A172 (cell line): ENCODE results near the gene CACYBP. TPM values are rescaled to one million over a fixed set of nuclear protein-coding genes. Genes with fewer than 3 reads are reported as not detected.
A peak's percentile ranks its signal among the peaks of the same experiment; 100 is the strongest.
"Not testable (repeated sequence)": the region's sequence is repeated elsewhere in the genome, so short reads cannot be mapped to it uniquely, and the experiment has no call there.

Source experiments
- DNase-seq: peaks from one replicate; pipeline ENCODE4 v3.0.0-alpha.2; 2015; ENCODE audit warnings: low spot score
- total RNA-seq: library from RNA; depleted of rRNA; stranded (reverse); fragments of >200 nt; shearing (Covaris generic); gene quantifications from 2 replicates; pipeline ENCODE4 v1.2.3, GENCODE V29; 2014

Gene CACYBP
- total RNA-seq, 1 experiment from 2014 or later, result 540 TPM

DNA sequence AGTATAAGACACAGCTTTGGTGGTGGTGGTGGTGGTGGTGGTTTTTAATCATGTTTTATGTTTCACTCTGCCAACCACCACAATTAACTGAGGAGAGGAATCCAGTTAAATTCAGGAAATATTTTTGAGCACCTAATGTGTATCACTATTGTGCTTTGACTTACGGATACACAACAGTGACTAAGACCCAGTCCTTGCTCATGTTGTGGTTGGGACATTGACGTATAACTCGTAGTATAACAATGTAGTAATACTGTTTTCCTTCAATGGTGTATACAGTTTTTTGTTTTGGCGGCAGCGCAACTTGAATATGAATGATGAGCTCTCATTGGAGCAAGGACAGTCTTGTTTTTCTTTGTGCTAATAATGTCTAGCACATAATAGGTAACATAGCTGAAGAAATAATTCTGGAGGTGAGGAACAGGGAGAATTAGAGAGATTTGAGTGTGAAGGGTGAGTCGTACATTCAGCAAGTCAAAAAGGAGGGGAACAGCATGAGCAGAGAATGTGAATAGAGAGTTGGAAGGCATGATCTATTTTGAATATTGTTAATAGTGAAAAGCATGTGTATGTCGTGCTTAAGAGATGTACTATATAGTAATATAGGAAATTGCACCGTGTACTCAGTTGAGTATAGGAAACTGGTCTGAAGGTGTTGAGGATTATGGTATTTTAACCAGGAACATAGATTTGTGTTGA is 5.5 kb downstream of the CACYBP start:
- DNase-seq, result no peak

DNA sequence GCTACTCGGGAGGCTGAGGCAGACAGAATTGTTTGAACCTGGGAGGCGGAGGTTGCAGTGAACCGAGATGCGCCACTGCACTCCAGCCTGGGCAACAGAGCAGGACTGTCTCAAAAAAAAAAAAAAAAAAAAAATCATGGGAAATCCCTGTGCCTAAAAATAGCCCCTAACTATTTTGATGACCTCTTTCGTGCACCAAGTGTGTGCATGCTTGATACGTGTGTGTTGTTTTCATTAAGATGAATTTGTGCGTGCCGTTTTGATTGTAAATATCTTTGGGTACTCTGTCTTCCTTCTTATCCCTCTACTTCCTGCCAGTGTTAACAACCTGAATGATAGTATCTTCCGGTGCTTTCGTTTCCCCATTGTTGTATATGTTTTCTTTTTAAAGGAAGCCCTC is 9.8 kb downstream of the CACYBP start:
- no peak for DNase-seq

DNA sequence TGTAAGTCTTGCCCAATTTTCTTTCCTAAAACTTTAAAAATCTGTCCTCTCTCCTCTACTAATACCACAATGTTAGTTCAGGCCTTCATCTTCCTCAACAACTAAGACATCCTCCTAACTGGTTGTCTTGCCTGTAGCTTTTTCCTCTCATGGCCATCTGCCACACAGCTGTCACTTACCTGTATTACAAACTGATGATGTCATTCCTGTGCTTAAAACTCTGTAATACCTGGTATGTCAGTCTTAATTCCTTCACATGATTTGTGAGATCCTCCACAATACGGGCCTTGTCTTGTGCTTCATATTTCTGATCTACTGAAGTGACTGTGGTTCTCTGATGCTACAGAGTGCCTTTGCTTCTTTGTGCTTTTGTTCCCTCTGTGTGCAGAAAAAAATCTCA is 13.7 kb downstream of the CACYBP start:
- DNase-seq, result no peak

DNA sequence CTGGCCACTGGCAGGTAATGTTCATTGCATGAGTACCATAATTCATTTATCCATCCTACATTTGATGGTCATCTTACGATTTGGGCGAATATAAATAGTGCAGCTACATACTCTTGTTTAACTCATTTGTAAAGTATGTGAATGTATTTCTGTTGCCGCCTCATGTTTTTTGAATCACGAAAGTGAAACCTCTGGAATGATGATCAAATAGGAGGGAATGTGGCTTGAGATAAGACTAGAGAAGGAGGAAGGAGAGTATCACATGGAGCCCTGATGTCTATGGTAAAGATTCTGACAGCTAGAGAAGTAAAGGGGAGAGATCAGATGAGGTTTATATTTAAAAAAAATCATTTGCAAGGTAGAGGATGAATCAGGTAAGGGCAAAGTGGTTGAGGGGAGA is 15.5 kb downstream of the CACYBP start:
- peak; percentile 77 for DNase-seq

DNA sequence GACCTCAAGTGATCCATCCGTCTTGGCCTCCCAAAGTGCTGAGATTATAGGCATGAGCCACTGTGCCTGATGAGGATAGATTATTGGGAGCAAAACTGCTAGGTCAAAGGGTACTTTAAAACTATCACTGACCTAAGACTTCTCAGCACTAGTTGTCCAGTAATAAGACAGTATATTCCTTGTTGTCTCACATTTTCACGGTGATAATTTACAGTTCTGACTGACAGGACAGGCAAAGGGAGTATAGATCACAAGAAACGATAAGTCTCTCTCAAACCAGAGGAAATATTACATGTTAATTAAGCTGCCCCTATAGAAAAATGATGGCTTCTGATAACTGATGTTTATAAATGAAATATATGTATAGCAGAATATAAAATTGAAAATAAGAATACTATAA is 19.8 kb downstream of the CACYBP start:
- DNase-seq, result no peak

DNA sequence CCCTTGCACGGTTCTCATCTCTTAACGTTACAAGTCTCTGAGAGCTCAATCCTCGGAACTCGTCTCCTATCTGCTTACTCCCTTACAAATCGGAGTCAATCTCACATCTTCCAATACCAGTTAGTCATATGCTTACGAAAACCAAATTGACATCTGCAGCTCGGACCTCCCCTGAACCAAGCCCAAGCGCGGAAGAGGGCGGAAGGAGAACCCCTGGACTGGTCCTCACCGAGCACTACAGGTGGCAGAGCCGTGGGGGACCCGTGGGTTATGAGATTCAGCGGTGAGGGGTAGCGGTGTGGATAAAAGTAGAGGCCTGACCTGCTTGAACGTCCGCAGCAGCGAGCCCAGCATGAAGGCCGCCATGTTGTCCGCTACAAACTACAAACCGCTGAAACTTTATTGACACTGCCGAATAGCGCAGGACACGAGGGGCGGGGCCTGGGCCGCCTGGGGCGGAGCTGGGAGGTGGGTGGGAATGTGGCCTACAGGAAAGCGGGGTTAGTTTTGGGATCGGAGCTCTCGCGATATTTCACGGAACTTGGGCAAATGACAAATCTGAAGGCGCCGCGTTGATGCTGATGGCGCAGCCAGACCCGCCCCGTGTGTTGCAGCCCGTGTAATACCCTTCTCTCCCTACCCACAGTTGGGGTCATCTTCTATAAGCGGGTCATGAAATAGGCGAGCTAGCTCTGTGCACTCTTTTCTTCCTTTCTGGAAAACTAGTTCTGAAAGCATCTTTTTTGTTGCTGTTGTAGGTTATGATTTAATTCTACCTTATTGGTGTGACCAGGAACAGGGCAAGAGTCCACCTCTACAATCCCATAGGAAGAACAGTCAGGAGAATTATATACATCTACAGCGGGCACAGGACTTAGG is 23.5 kb downstream of the CACYBP start, which contains the start of gene MRPS14:
Gene MRPS14, minus strand, starts transcription at position 383 of the 879 bp plus-strand sequence. Its CDS starts 17 bp downstream, at position 366.
- DNase-seq, result peak; percentile 99

DNA sequence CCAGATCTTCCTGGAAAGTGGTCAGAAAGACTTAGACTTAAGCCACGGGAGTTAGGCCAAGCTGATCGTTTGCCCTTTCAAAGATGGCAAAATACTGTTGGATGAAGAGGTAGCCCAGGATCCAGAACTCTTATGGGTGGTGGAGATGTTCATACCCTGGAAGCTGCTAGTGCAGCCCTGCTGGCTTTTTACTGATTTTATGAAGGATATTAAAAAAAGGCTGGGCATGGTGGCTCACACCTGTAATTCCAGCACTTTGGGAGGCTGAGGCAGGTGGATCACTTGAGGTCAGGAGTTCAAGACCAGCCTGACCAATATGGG is 24.1 kb downstream of the CACYBP start:
- DNase-seq, result not testable (repeated sequence)

DNA sequence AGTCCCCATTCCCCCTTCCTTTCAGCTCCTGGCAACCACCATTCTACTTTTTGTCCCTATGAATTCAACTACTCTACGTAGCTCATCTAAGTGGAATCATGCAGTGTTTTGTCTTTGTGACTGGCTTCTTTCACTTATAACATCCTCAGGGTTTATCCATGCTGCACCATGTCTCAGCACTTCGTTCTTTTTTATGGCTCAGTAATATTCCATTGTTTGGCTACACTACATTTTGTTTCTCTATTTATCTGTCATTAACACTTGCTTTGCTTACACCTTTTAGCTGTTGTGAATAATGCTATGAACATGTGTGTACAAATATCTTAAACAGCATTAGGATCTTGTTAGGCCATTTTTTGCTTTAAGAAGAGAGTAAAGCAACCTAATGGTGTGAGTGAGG is 25.0 kb downstream of the CACYBP start:
- DNase-seq, result no peak

DNA sequence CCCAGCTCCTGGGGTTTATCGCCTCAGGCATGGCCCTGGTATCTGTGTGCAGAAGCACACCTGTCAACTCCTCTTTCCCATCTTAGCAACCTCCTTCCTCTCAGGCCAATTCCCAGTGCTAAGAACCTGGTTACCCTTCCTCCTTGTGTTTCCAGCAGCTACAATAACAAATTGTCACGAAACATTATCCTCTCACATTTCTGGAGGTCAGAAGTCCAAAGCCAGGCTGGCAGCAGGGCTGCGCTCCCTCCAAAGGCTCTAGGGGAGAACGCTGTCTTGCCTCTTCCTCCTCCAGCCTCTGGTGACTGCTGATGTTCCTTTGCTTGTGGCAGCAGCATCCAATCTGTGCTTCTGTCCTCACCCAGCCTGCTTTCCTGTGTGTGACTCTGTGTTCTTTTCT is 34.2 kb downstream of the CACYBP start:
- DNase-seq, result no peak

DNA sequence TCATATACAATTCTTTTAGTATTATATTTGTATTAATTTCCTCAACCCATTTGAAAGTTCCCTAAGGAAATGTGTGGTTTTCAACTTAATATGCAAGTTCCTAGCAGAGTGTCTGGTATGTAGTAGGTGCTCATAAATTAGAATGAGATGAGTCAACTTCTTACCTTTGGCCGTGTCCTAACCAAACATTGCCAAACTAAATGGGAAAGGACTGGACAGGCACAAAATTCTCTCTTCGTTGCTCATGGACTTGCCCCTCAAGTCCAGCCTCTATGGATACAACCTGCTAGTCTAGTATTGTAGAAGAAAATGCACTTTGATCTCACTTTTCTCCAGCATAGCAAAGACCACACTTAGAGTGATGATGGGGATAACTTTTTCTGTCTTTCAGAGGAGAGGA is 35.0 kb downstream of the CACYBP start:
- DNase-seq, result no peak

DNA sequence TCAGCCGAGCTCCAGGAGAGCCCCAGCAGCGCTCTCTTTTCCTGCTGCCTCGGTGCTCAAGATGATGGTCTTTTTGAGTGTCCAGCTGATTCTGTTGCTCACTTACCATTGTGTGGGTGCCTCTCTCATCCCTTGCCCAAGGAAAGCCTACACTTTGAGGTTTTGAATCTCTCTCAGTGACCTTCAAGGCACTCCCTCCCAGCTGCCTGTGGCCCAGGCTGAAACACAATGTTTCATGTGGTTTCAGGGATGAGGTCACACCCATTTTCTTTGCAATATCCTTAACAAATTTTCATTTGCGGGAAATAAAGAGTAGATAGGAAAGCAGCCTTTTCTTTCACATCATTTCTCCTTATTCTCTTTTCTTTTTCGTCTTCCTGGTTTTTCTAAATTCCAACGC is 36.1 kb downstream of the CACYBP start:
- no peak for DNase-seq

DNA sequence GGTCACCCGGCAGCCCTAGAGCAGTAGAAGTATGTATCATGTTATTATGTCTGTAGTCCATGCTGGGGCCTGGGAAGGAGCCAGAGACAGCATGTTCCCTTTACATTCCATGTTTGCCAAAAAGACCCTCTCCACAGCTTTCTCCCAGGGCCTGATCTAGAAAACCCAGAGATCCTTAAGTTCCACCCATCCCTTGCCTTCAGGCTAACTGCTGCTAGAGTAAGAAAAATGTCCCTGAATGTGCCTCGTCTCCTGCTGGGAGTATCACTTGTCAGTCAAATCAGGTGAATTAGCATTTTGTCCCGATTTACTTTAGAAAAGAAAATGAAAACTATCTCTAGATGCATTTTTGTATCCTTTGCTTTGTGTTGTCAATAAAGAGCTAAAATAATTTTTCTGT is 36.7 kb downstream of the CACYBP start:
- no peak for DNase-seq

DNA sequence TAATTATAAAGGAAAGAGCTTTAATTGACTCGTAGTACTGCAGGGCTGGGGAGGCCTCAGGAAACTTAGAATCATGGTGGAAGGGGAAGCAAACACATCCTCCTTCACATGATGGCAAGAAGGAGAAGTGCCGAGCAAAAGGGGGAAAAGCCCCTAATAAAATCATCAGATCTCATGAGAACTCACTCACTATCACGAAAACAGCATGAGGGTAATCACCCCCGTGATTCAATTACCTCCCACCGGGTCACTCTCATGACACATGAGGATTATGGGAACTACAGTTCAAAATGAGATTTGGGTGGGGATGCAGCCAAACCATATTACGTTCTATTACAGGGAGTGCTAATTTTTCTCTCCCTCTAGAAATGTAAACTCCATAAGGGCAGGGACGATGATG is 37.7 kb downstream of the CACYBP start:
- no peak for DNase-seq

DNA sequence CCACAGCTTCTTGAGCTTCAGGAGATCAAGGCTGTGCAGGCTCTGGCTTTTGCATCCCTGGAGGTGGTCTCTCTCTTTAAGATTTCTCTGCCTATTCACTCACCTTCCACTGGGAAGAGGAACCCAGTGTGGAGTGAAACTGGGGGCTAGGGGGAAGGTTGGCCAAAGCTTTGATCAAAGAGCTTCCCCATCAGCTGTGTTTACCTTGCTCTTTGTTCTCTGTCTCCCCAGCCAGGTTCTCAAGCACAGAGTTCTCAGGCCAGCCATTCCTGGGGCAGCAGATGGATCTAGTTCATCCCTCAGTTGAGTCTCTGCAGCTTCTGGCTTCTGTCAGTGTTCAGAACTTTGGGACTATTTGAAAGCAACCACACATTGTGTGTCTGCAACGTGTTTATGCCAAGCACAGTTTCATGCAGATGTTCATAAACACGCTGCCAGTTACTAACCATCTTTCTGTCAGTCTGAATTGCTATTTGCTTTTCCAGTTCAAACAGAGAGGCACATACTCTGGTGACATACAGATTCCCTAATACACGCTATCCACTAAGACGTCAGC is 40.7 kb downstream of the CACYBP start:
- no peak for DNase-seq

DNA sequence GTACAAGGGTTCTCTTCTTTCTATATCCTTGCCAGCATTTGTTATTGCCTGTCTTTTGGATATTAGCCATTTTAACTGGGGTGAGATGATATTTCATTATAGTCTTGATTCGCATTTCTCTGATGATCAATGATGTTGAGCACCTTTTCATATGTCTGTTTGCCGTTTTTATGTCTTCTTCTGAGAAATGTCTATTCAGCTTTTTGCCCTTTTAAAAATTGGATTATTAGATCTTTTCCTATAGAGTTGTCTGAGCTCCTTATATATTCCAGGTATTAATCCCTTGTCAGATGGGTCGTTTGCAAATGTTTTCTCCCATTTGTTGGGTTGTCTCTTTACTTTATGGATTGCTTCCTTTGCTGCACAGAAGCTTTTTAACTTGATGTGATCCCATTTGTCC is 42.9 kb downstream of the CACYBP start:
- no peak for DNase-seq

DNA sequence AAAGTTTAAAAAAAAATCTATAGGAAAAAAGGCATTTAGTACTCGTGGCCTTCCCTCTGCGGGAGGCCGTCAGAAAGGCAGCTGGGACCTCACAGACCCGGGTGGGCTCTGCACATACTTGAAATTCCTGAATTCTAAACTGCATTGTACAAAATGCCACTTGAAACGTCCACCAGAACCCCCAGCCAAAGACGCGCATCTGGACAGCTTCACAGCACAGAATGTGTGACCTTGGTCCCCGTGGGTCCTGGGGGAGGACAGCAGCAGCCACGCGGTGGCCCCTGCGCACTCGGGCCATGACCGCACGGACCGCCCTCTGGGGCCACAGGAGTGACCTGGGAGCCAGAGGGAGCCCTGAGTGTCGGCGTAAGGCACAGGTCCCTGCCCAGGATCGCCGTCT is 44.1 kb downstream of the CACYBP start:
- DNase-seq, result no peak

DNA sequence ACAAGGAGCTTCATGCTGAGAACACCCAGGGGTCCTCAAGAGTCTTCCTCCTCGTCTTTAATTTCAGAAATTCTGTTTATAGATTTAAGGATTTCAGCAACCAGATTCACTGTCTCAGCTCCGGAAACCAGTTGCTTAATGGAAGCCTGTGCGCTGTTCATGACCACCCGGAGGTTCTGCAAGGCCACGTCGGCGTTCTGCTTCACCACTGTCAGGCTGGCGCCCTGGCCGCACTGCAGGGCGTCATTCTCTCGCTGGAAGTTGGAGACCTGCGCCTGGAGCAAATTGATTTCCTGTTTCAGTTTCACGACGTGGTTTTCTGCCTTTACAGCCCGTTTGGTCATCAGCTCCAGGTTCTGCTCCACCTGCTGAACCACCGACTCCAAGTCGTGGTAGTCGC is 44.8 kb downstream of the CACYBP start:
- DNase-seq, result not testable (repeated sequence)

DNA sequence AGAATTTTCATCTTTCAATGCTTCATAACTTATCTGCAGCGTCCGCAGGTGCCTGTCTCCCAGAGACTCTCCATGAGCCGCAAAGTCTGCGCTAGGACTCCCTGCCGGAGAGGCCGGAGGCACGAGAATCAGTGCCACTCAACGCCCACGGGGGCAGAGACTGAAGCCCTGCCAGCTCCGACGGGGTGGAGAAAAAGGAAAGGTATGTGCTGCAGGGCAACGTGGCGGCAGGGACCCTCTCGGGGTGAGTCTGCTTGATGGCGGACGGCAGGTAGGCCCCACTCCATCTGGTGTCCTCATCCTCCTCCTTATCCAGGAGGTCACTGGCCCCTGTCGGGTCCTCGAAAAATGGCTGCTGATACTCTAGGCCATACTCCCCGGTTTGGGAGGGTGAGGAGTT is 45.4 kb downstream of the CACYBP start:
- no peak for DNase-seq

DNA sequence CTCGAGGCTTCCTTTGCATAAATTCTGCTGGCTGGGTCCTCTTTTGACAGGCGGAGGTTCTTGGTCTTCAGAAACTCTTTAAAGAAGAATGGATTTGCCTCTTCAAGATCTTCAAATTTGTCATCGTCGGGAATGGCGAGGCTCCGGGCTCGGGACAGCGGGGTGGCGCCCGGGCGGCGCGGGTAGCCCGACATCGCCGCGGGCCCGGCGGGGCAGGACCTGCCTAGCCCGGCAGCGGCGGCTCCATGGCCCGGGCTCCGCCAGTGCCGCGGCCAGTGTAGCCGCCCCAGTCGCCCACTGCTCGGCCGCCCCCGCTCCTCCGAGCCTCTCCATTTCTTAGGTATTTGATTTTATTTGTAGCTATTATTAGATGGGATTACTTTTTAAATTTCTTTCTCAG is 45.8 kb downstream of the CACYBP start:
- DNase-seq, result no peak

DNA sequence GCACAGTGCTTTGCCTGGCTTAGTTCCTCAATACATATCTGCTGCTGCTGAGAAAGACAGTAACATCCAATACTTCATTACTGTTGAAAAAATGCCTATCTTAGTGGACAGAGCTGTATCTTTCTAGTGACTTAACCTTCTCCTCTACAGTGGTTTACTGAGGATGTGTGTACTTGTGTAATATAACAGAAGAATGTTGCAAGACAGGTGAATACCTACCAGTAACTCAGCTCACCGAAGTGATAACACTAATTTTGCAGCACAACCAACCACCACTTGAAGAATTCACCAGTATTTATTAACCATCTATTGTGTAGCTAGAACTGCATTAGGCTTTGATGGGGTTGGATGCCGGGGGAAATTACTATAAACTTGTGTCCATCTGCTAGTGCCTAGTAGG is 51.2 kb downstream of the CACYBP start:
- DNase-seq, result no peak

DNA sequence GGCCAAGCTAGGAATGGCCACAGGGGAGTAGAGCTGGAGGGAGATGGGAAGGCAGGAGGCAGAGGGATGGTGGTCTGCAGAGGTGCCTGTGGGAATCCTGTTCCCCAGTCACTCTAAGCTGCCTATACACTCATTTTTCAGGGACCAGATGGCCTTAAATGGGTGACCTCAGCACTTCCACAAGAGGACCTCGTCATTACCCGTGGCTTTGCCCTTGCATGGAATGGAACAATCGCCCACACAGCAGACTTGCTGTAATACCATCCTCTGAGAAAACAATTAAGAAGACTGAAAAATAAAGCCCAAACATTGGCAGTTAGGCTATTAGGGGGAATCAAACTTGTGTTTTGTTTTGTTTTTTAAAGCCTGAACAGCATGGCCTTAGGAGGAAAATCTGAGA is 55.0 kb downstream of the CACYBP start:
- DNase-seq, result no peak
